Vagina (tissue), 2 donors: ENCODE results near the gene HIVEP2. TPM values are rescaled to one million over a fixed set of nuclear protein-coding genes. Genes with fewer than 3 reads are reported as not detected.

ENCODE experiments used
- DNase-seq, 2 donors: peaks; one replicate each; pipeline ENCODE4 v3.0.0-alpha.2; 2017; ENCODE audit errors: extremely low spot score in 2 of 2
- H3K27ac ChIP-seq: fragments of 200-600 bp; sonication (generic); one replicate; pipeline ENCODE4 v1.5.1; 2019
- H3K27me3 ChIP-seq: fragments of 200-600 bp; sonication (generic); one replicate; pipeline ENCODE4 v1.5.1; 2019
- H3K36me3 ChIP-seq, 2 donors: fragments of 200-600 bp; sonication (generic); one replicate each; pipeline ENCODE4 v1.5.1; 2017 to 2019
- H3K4me1 ChIP-seq: fragments of 200-600 bp; sonication (generic); one replicate; pipeline ENCODE4 v1.5.1; 2019
- H3K4me3 ChIP-seq, 2 donors: fragments of 200-600 bp; sonication (generic); 1 replicate in 1 of 2; 2 replicates in 1 of 2; pipeline ENCODE4 v1.5.1; 2016 to 2019
- H3K9me3 ChIP-seq: fragments of 200-600 bp; sonication (generic); one replicate; pipeline ENCODE4 v1.5.1; 2019
- CTCF ChIP-seq, 3 experiments: fragments of 450-650 bp in 2 of 3; fragments of 200-600 bp in 1 of 3; sonication (generic) in 1 of 3; IDR thresholded peaks; one replicate each; pipeline ENCODE4 v1.5.1; 2017 to 2019; ENCODE audit warnings: antibody characterized with exemption in 3 of 3, mild to moderate bottlenecking in 2 of 3, moderate library complexity in 2 of 3
- POLR2A ChIP-seq, 2 donors: fragments of 450-650 bp; IDR thresholded peaks; one replicate each; pipeline ENCODE4 v1.6.1; 2017; ENCODE audit warnings: antibody characterized with exemption in 2 of 2, mild to moderate bottlenecking in 2 of 2, moderate library complexity in 2 of 2
- POLR2AphosphoS5 ChIP-seq, 2 donors: sonication (generic); formaldehyde crosslinking; IDR thresholded peaks; one replicate each; pipeline ENCODE4 v1.9.0; 2017; ENCODE audit warnings: antibody characterized with exemption in 2 of 2, mild to moderate bottlenecking in 2 of 2, low read depth in 1 of 2; ENCODE audit not compliant: insufficient read depth in 1 of 2
- intact Hi-C: fragments of 100-400 bp; cut with DNase I; formaldehyde crosslinking; loops from one replicate; pipeline ENCODE4 v1.15.1; 2023
- total RNA-seq: library from RNA; depleted of rRNA; stranded (reverse); fragments of >200 nt; gene quantifications from one replicate; pipeline ENCODE4 v1.2.3, GENCODE V29; 2016

Gene HIVEP2
- total RNA-seq, 1 donor from 2014 or later, result 24.6 TPM

- Histone ChIP-seq H3K4me1 (peaks cover 30% of the 10 kb centered on the region), H3K9me3 (no peaks in the 10 kb centered on the region), H3K4me3 (no peak overlapping the region), H3K27me3 (no peaks in the 10 kb centered on the region), H3K27ac (no peak overlapping the region), H3K36me3 (no peaks in the 10 kb centered on the region)
- no peak for DNase-seq
- intact Hi-C loops, result no loop called here
- no peak for TF ChIP-seq POLR2A (IDR thresholded peaks at IDR 0.05)
- no peak for TF ChIP-seq CTCF (IDR thresholded peaks at IDR 0.05)
- no peak for TF ChIP-seq POLR2AphosphoS5 (IDR thresholded peaks at IDR 0.05; ENCODE audit: insufficient read depth in 1 of 2, low read depth in 1 of 2)
Measured at GRCh38 chr6:142902636-142903053, 42.3 kb downstream of the HIVEP2 start.

- intact Hi-C loops, result no loop called here
- Histone ChIP-seq H3K4me3 (no peak overlapping the region), H3K27ac (no peak overlapping the region), H3K9me3 (no peaks in the 10 kb centered on the region), H3K27me3 (no peaks in the 10 kb centered on the region), H3K4me1 (peaks cover 30% of the 10 kb centered on the region), H3K36me3 (no peaks in the 10 kb centered on the region)
- TF ChIP-seq POLR2AphosphoS5 (IDR thresholded peaks at IDR 0.05; ENCODE audit: insufficient read depth in 1 of 2, low read depth in 1 of 2) (no peak), CTCF (IDR thresholded peaks at IDR 0.05) (no peak)
- DNase-seq, result no peak
Measured at GRCh38 chr6:142901611-142902010, 43.4 kb downstream of the HIVEP2 start.

GRCh38 chr6:142900227-142900971 is 44.6 kb downstream of the HIVEP2 start:
- Histone ChIP-seq H3K36me3 (no peaks in the 10 kb centered on the region), H3K4me1 (peaks cover 30% of the 10 kb centered on the region), H3K9me3 (no peaks in the 10 kb centered on the region), H3K4me3 (no peak overlapping the region), H3K27ac (no peak overlapping the region), H3K27me3 (no peaks in the 10 kb centered on the region)
- TF ChIP-seq CTCF (IDR thresholded peaks at IDR 0.05) (no peak), POLR2AphosphoS5 (IDR thresholded peaks at IDR 0.05; ENCODE audit: insufficient read depth in 1 of 2, low read depth in 1 of 2) (no peak), POLR2A (IDR thresholded peaks at IDR 0.05) (no peak)
- DNase-seq, result no peak
- intact Hi-C loops, result no loop called here

GRCh38 chr6:142898927-142899895 is 45.8 kb downstream of the HIVEP2 start:
- no peak overlapping the region for H3K4me3 ChIP-seq
- DNase-seq, result no peak
- no peaks in the 10 kb centered on the region for H3K9me3 ChIP-seq
- no peaks in the 10 kb centered on the region for H3K36me3 ChIP-seq
- intact Hi-C loops, result no loop called here
- no peak overlapping the region for H3K27ac ChIP-seq
- TF ChIP-seq POLR2AphosphoS5 (IDR thresholded peaks at IDR 0.05; ENCODE audit: insufficient read depth in 1 of 2, low read depth in 1 of 2) (no peak), CTCF (IDR thresholded peaks at IDR 0.05) (no peak), POLR2A (IDR thresholded peaks at IDR 0.05) (no peak)
- H3K27me3 ChIP-seq, result no peaks in the 10 kb centered on the region
- peaks cover 30% of the 10 kb centered on the region for H3K4me1 ChIP-seq
